ENCODE measurements around the gene TCTN2. TPM values are rescaled to one million over a fixed set of nuclear protein-coding genes. Genes with fewer than 3 reads are reported as not detected.
A peak's percentile ranks its signal among the peaks of the same experiment; 100 is the strongest.

The TCTN2 gene
- total and polyA plus RNA-seq, 10 of the 15 experiments (the other 5 are each of a cell fraction or from before 2014, with no cell fraction given), result 0.55 to 5.5 (median 3.3) TPM

DNA sequence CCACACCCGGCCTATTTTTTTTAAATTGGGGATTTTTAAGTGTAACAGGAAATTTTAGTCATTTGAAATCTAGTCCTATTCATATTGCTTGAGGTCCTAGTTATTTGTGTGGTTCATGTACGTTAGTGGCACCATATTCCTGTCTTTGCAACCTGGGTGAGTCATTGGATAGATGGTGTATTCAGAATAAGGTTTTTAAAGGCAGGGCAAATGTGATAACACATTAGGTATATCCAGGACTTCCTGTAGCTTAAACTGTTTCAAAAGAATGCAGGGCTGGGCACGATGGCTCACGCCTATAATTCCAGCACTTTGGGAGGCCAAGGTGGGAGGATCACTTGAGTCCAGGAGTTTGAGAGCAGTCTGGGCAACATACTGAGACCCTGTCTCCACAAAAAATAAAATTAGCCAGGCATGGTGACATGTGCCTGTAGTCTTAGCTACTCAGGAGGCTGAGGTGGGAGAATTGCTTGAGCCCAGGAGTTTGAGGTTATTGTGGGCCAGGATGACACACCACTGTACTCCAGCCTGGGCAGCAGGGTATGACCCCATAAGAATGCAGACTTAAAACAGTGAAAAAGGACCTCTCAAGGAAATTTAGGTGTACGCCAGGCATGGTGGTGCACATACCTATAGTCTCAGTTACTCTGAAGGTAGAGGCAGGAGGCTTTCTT, 49.4 kb downstream of the TCTN2 start:
- no peak overlapping the region for H3K4me3 ChIP-seq
- DNase-seq (ENCODE audit: low read depth, low spot score) (no peak), FAIRE-seq (no peak), ATAC-seq (no peak)
- no peak for TF ChIP-seq TCF12 (IDR thresholded peaks at IDR 0.05; ENCODE audit: low read depth, low read length)
- no peak for TF ChIP-seq RB1 (IDR thresholded peaks at IDR 0.05; ENCODE audit: borderline replicate concordance)
- TF ChIP-seq ZSCAN29 (IDR thresholded peaks at IDR 0.05), result no peak
- SMC1A ChIA-PET (ENCODE audit: uncharacterized antibody, unreplicated experiment), result no interaction called here
- H3K36me3 ChIP-seq (ENCODE audit: control insufficient read depth in 2 of 2, insufficient read depth in 2 of 2, low read length in 1 of 2), result peaks cover 2 to 5% of the 10 kb centered on the region in 2 experiments; a peak in 3 of 4 replicates
- intact Hi-C loops (cut with micrococcal nuclease; ENCODE audit: unreplicated experiment) (no loop called here), in situ Hi-C loops (cut with MboI) (no loop called here)
- no peaks in the 10 kb centered on the region for H4K20me1 ChIP-seq (ENCODE audit: control insufficient read depth, insufficient read depth)
- RAD21 ChIA-PET (ENCODE audit: unreplicated experiment), result no interaction called here
- no peak overlapping the region for H3K9ac ChIP-seq (ENCODE audit: control insufficient read depth, insufficient read depth, low read length)
- POLR2A ChIA-PET, result interaction anchor here (0.5 to 1.1 kb wide), 3 partner anchors 10 to 497 kb away, joined by 3 to 4 read pairs (median 4); partner anchors contain the start of gene DDX55
- no peak overlapping the region for H2AFZ ChIP-seq (ENCODE audit: control insufficient read depth, low read depth, low read length)
- CTCF ChIA-PET, result no interaction called here
- H3K4me1 ChIP-seq (ENCODE audit: control insufficient read depth, insufficient read depth, low read length), result peaks cover 10% of the 10 kb centered on the region
- H3K4me2 ChIP-seq (ENCODE audit: control insufficient read depth, insufficient read depth), result no peak overlapping the region
- H3K9me3 ChIP-seq (replicated peaks; ENCODE audit: control insufficient read depth, insufficient read depth, low read length), result no peaks in the 10 kb centered on the region
- BruUV-seq (replicated peaks), result no TSS peak
- whole genome bisulfite sequencing (ENCODE audit: insufficient coverage, insufficient replicate concordance, low lambda C conversion rate, missing lambda C conversion rate), result 74% methylated on average over 5 of the region's 5 CpGs
- no peak overlapping the region for H3K27ac ChIP-seq (ENCODE audit: control insufficient read depth, insufficient read depth)
- no peaks in the 10 kb centered on the region for H3K27me3 ChIP-seq (replicated peaks in 1 of 2; ENCODE audit: control insufficient read depth in 2 of 2, insufficient read depth in 2 of 2, low read length in 1 of 2)
- peaks cover 6% of the 10 kb centered on the region for H3K79me2 ChIP-seq (ENCODE audit: control insufficient read depth, insufficient read depth, low read length)

DNA sequence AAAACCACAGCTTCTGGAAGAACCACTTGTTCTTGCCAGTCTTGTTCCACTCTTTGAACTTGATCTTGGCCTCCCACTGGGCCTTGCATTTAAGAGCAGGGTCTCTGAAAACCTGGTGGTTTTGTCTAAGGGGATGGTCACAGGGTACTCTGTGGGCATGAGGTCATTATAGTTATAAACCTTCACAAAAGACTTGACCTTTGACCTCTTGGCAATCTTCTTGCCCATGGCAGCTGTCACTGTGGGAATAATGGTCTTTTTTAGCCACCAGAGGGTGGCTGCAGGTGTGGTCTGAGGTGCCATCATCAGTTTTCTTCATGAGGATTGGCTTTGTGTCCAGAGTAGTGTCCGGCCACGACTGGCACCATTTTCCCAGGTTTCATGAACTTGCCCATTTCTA, 50.3 kb downstream of the TCTN2 start:
- DNase-seq (ENCODE audit: low read depth, low spot score), result no peak
- intact Hi-C loops (cut with micrococcal nuclease; ENCODE audit: unreplicated experiment), result no loop called here
- no peak overlapping the region for H2AFZ ChIP-seq (ENCODE audit: control insufficient read depth, low read depth, low read length)
- no peak overlapping the region for H3K9ac ChIP-seq (ENCODE audit: control insufficient read depth, insufficient read depth, low read length)
- POLR2A ChIA-PET, result interaction anchor here (0.6 to 1.1 kb wide), 2 partner anchors 9 to 119 kb away, joined by 3 to 4 read pairs; partner anchors contain the start of gene DDX55
- RAD21 ChIA-PET (ENCODE audit: unreplicated experiment), result no interaction called here
- H3K27me3 ChIP-seq (replicated peaks in 1 of 2; ENCODE audit: control insufficient read depth in 2 of 2, insufficient read depth in 2 of 2, low read length in 1 of 2), result no peaks in the 10 kb centered on the region
- H3K79me2 ChIP-seq (ENCODE audit: control insufficient read depth, insufficient read depth, low read length), result no peaks in the 10 kb centered on the region; the same call in 1 of the 2 replicates
- SMC1A ChIA-PET (ENCODE audit: uncharacterized antibody, unreplicated experiment), result interaction anchor here (1.6 kb wide), 1 partner anchor 98 kb away, joined by 3 read pairs; no protein-coding TSS in a partner anchor
- BruUV-seq (replicated peaks), result no TSS peak
- CTCF ChIA-PET, result interaction anchor here (0.6 kb wide), 1 partner anchor 23 kb away, joined by 3 read pairs; no protein-coding TSS in a partner anchor
- H3K27ac ChIP-seq (ENCODE audit: control insufficient read depth, insufficient read depth), result no peak overlapping the region
- no peak overlapping the region for H3K4me2 ChIP-seq (ENCODE audit: control insufficient read depth, insufficient read depth)
- in situ Hi-C loops (cut with MboI), result no loop called here
- no peaks in the 10 kb centered on the region for H4K20me1 ChIP-seq (ENCODE audit: control insufficient read depth, insufficient read depth)
- peaks cover 6% of the 10 kb centered on the region; the same call in 1 of the 2 replicates for H3K4me1 ChIP-seq (ENCODE audit: control insufficient read depth, insufficient read depth, low read length)
- FAIRE-seq, result no peak
- peak; percentile 28; the same call in 2 of the 3 replicates for ATAC-seq
- H3K36me3 ChIP-seq (ENCODE audit: control insufficient read depth in 2 of 2, insufficient read depth in 2 of 2, low read length in 1 of 2), result peaks cover 2 to 5% of the 10 kb centered on the region in 2 experiments; a peak in 3 of 4 replicates
- no peak overlapping the region for H3K4me3 ChIP-seq
- H3K9me3 ChIP-seq (replicated peaks; ENCODE audit: control insufficient read depth, insufficient read depth, low read length), result no peaks in the 10 kb centered on the region
- TF ChIP-seq ZBED1 (IDR thresholded peaks at IDR 0.05; ENCODE audit: borderline replicate concordance) (no peak), NR2C1 (IDR thresholded peaks at IDR 0.05) (0 out of 2 replicates have a peak, but pooled peaks have one; percentile 33), EZH2 (IDR thresholded peaks at IDR 0.05; ENCODE audit: borderline replicate concordance, control insufficient read depth, low read depth, low read length) (no peak), DPF2 (IDR thresholded peaks at IDR 0.05) (no peak), NR2F1 (conservative IDR thresholded peaks at IDR 0.05) (peak; percentile 80)
- TF ChIP-seq, protein P1, sequence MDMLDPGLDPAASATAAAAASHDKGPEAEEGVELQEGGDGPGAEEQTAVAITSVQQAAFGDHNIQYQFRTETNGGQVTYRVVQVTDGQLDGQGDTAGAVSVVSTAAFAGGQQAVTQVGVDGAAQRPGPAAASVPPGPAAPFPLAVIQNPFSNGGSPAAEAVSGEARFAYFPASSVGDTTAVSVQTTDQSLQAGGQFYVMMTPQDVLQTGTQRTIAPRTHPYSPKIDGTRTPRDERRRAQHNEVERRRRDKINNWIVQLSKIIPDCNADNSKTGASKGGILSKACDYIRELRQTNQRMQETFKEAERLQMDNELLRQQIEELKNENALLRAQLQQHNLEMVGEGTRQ (IDR thresholded peaks at IDR 0.05; ENCODE audit: borderline replicate concordance, low read depth, low read length), result no peak
- WGBS (ENCODE audit: insufficient coverage, insufficient replicate concordance, low lambda C conversion rate, missing lambda C conversion rate), result 90% methylated on average over 2 of the region's 2 CpGs
